Measurements from ENCODE around the gene LRRFIP2. TPM values are rescaled to one million over a fixed set of nuclear protein-coding genes. Genes with fewer than 3 reads are reported as not detected.

The LRRFIP2 gene
- total RNA-seq, 2 donors from 2014 or later, result 17.3 to 41.0 TPM

- DNase-seq (ENCODE audit: low spot score in 2 of 2) (no peak), ATAC-seq (no peak)
- Mint-ChIP-seq H3K36me3 (peaks cover 43 to 48% of the 10 kb centered on the region in 2 donors), H3K27ac (no peak overlapping the region), H3K9me3 (no peaks in the 10 kb centered on the region)
Measured at GRCh38 chr3:37037352-37037751, 137.0 kb downstream of the LRRFIP2 start.

DNA sequence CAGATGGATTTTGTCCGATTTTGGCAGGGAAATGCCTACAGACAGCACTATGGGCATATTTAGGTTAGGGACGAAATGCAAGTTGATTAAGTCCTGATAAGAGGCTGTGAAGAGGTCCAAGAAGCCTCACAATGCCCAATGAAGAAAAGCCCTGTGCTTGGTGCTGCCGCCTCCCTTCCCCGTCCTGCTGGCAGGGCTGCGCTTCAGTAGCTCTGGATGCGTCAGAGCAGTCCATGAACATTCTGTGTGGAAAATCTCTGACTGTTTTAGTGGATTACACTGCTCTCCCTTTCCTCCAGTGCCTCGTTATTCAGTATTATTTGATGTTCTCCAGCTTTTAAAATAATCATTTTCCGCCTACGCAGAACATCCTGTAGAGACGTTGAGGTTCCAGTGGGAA lies 141.4 kb downstream of the LRRFIP2 start:
- no peaks in the 10 kb centered on the region for H3K9me3 Mint-ChIP-seq
- H3K27ac Mint-ChIP-seq, result peak overlapping the region in 1 of 2 donors; percentile 84
- no peak for DNase-seq (ENCODE audit: low spot score in 2 of 2)
- no peak for ATAC-seq
- peaks cover 51 to 72% of the 10 kb centered on the region in 2 donors for H3K36me3 Mint-ChIP-seq

DNA sequence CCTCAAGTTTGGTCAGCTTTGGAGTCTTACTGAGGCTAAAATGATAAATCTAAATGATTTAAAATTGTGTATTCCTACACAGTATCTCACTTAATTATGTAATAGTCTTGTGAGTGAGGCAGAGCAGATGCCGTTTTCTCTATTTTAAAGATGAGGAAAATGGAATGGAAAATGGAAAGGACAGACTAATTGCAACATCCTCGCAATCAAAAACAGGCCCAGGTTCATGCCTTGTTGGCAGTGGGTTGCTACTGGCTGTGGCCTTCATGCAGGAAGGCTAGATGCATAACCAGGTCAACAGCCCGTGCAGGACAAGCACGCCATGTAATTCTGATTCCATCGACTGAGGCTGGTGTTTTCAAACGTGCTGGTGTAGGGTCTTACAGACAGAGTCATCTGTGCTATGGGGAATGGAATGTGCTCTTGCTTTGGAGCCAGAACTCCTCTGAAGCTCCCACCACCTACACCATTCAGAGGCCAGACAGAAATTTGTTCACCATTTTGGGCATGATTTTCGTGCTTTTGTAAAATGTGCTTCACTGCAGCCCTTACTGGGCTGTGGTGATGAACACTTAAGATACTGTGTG lies 143.2 kb downstream of the LRRFIP2 start:
- Mint-ChIP-seq H3K27ac (no peak overlapping the region), H3K36me3 (peaks cover 48 to 65% of the 10 kb centered on the region in 2 donors), H3K9me3 (no peaks in the 10 kb centered on the region)
- no peak for ATAC-seq
- no peak for DNase-seq (ENCODE audit: low spot score in 2 of 2)

GRCh38 chr3:37030588-37030987 lies 143.8 kb downstream of the LRRFIP2 start:
- no peak for ATAC-seq
- DNase-seq (ENCODE audit: low spot score in 2 of 2), result no peak
- H3K27ac Mint-ChIP-seq, result peak overlapping the region in 1 of 2 donors; percentile 84
- peaks cover 42 to 59% of the 10 kb centered on the region in 2 donors for H3K36me3 Mint-ChIP-seq
- H3K9me3 Mint-ChIP-seq, result no peaks in the 10 kb centered on the region

- H3K9me3 Mint-ChIP-seq, result no peaks in the 10 kb centered on the region
- H3K36me3 Mint-ChIP-seq, result peaks cover 36 to 55% of the 10 kb centered on the region in 2 donors
Measured at GRCh38 chr3:37029516-37030163, 144.7 kb downstream of the LRRFIP2 start.

DNA sequence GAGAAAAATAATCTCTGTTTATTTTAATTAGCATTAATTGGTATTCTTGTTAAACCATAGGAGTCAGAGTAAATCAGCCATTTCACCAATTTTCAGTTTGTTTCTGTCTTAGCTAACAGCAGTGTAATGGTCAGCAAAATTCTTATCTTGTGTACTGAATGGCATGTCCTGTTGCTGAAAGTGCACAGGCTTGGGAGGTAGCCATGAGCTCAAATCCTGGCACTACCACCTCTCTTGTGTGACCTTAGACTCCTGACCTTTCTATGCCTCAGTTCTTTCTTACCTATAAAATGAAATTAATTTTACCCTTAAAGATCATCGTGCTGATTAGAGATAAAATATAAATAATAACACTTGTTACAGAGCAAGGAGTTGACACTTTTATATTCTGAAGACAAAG lies 145.3 kb downstream of the LRRFIP2 start:
- Mint-ChIP-seq H3K9me3 (no peaks in the 10 kb centered on the region), H3K36me3 (peaks cover 39 to 51% of the 10 kb centered on the region in 2 donors), H3K27ac (no peak overlapping the region)
- ATAC-seq (no peak), DNase-seq (ENCODE audit: low spot score in 2 of 2) (no peak)

More at GRCh38 chr3:37029516-37030163, 144.7 kb downstream of the LRRFIP2 start:
- DNase-seq (ENCODE audit: low spot score in 2 of 2), result no peak
- no peak overlapping the region for H3K27ac Mint-ChIP-seq
- peak in 1 of 2 donors; percentile 29 for ATAC-seq

- Mint-ChIP-seq H3K36me3 (peaks cover 39 to 46% of the 10 kb centered on the region in 2 donors), H3K9me3 (no peaks in the 10 kb centered on the region), H3K27ac (peak overlapping the region in 1 of 2 donors; percentile 35)
- DNase-seq (ENCODE audit: low spot score in 2 of 2) (no peak), ATAC-seq (no peak)
Measured at GRCh38 chr3:37028329-37028728, 146.1 kb downstream of the LRRFIP2 start.

GRCh38 chr3:37026851-37027250 lies 147.5 kb downstream of the LRRFIP2 start:
- ATAC-seq (no peak), DNase-seq (ENCODE audit: low spot score in 2 of 2) (no peak)
- no peak overlapping the region for H3K27ac Mint-ChIP-seq
- no peaks in the 10 kb centered on the region for H3K9me3 Mint-ChIP-seq
- H3K36me3 Mint-ChIP-seq, result peaks cover 31 to 43% of the 10 kb centered on the region in 2 donors

- ATAC-seq, result no peak
- H3K36me3 Mint-ChIP-seq, result peaks cover 31 to 40% of the 10 kb centered on the region in 2 donors
- no peaks in the 10 kb centered on the region for H3K9me3 Mint-ChIP-seq
- DNase-seq (ENCODE audit: low spot score in 2 of 2), result no peak
- H3K27ac Mint-ChIP-seq, result peak overlapping the region; percentile 10 to 37
Measured at GRCh38 chr3:37025561-37026335, 148.6 kb downstream of the LRRFIP2 start.

DNA sequence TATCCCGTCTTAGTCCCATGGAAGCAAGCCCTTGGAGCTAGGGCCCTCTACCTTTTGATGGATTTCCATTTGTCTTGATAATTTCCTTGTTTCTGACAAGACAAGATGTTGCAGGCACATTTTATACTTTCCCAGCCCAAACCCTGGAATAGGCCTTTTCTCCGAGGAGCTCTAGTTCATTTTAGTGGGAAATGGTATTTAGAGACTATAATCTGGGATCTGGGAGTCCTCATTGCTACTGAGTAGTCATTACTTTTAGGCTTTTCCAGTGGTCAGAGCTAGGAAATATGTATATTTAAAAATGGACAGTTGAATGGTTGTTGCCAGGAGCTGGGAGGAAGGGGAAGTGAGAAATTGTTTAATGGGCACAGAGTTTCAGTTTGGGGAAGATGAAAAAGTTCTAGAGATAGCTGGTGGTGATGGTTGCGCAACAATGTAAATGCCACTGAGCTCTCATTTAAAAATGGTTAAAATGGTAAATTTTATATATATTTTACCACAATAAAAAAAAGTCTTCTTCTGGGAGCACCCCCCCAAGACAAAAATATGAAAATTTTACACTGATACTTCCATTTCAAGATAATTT lies 149.5 kb downstream of the LRRFIP2 start:
- H3K27ac Mint-ChIP-seq, result peak overlapping the region in 1 of 2 donors; percentile 61
- ATAC-seq (no peak), DNase-seq (ENCODE audit: low spot score in 2 of 2) (no peak)
- H3K36me3 Mint-ChIP-seq, result peaks cover 38 to 44% of the 10 kb centered on the region in 2 donors
- no peaks in the 10 kb centered on the region for H3K9me3 Mint-ChIP-seq

- DNase-seq (ENCODE audit: low spot score in 2 of 2) (no peak), ATAC-seq (peak in 1 of 2 donors; percentile 52)
- H3K9me3 Mint-ChIP-seq, result no peaks in the 10 kb centered on the region
- H3K36me3 Mint-ChIP-seq, result peaks cover 38 to 44% of the 10 kb centered on the region in 2 donors
- H3K27ac Mint-ChIP-seq, result no peak overlapping the region
Measured at GRCh38 chr3:37024092-37024491, 150.3 kb downstream of the LRRFIP2 start.

DNA sequence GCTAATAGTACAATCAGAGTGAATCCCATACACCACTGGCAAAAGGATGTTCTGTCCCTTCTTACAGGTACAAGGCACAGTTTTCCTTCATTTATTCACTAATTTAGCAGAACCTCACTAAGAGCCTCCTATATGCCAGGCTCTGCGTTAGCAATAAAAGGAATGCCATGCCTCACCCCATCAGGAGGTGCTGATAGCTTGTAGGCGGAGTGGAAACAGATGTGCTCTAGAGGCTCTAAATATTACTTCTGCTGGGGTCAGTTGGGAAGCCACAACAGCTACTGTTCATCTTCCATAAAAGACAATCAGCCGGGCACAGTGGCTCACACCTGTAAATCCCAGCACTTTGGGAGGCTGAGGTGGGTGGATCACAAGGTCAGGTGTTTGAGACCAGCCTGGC lies 156.7 kb downstream of the LRRFIP2 start:
- ATAC-seq (no peak), DNase-seq (ENCODE audit: low spot score in 2 of 2) (no peak)
- Mint-ChIP-seq H3K9me3 (no peaks in the 10 kb centered on the region), H3K36me3 (peaks cover 17 to 23% of the 10 kb centered on the region in 2 donors), H3K27ac (no peak overlapping the region)

DNA sequence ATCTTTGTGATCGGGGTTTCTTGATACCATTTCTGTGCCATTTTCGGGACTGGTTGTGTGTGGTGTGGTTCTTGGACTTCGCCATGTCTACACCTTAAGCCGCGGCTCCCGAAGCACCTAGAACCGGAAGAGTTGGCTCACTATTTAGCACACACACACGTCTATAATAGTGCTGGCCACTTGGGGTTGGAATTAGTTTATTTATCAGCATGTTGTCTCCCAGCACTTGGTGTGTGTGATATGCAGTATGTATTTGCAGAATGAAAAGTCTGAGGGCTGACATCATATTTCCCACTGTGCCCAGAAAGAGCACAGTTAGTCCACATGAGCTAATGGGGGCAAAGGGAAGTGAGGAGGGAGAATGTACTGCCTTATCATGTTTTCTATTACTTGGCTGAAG lies 157.5 kb downstream of the LRRFIP2 start:
- Mint-ChIP-seq H3K36me3 (peaks cover 10 to 23% of the 10 kb centered on the region in 2 donors), H3K9me3 (no peaks in the 10 kb centered on the region), H3K27ac (no peak overlapping the region)
- DNase-seq (ENCODE audit: low spot score in 2 of 2) (no peak), ATAC-seq (no peak)

DNA sequence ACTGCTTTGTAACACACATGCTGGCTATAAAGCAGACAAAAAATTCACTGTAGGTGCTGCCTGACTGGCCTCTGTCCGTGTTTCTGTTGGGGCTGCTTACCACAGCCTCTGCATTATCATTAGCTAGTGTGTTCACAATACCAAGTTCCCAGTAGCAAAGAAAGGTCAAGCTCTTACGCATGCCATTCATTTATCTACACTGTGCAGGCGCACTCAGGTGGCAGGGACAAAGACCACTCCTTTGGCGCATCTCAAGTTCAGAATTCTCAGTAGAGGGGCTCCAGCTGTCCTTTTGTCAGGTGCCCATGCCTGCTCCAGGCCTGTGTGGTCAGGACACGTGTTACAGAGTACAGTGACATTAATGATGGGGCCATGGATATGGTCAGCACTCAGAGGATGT lies 158.7 kb downstream of the LRRFIP2 start:
- DNase-seq (ENCODE audit: low spot score in 2 of 2) (no peak), ATAC-seq (no peak)
- Mint-ChIP-seq H3K9me3 (no peaks in the 10 kb centered on the region), H3K36me3 (peaks cover 10 to 21% of the 10 kb centered on the region in 2 donors), H3K27ac (no peak overlapping the region)

DNA sequence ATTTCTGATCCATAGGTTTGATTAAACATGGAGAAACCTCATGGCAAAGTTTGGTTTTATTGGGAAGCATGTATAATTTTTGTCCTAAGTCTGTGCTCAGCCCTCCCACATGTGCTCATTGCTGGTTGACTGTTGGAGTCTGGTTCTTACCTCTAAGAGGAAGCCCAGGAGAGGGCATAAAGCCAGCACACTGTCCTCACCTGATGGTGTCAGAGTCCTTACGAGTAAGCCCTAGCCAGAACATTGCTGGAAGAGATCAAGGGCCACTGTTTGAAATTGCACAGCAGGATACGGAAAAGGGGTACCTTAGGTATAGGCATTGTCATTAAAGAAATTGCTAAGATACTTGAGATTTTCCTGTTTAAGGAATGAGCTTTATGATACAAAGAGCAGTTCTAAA lies 159.8 kb downstream of the LRRFIP2 start:
- DNase-seq (ENCODE audit: low spot score in 2 of 2) (no peak), ATAC-seq (no peak)
- Mint-ChIP-seq H3K36me3 (peaks cover 6 to 16% of the 10 kb centered on the region in 2 donors), H3K9me3 (no peaks in the 10 kb centered on the region), H3K27ac (no peak overlapping the region)
